UCSD-AML1 (cell line): ENCODE measurements around the gene SSBP4.

Experiments used
- DNase-seq: peaks from one replicate; lab custom pipeline; 2025; ENCODE audit not compliant: unreplicated experiment; lab: John Stamatoyannopoulos, UW

Gene SSBP4

GRCh38 chr19:18464646-18465045 lies 45.4 kb downstream of the SSBP4 start:
- peak; percentile 16 for DNase-seq

- no peak for DNase-seq
Observed at GRCh38 chr19:18465214-18465963, 46.2 kb downstream of the SSBP4 start.

GRCh38 chr19:18465964-18466339 lies 46.8 kb downstream of the SSBP4 start:
- no peak for DNase-seq

GRCh38 chr19:18466354-18466753 lies 47.2 kb downstream of the SSBP4 start:
- no peak for DNase-seq

- DNase-seq: no peak
Observed at GRCh38 chr19:18467978-18468377, 48.8 kb downstream of the SSBP4 start.

- DNase-seq: no peak
Observed at GRCh38 chr19:18468517-18468916, 49.3 kb downstream of the SSBP4 start.

- DNase-seq: peak; percentile 54
Observed at GRCh38 chr19:18469069-18469846, 50.1 kb downstream of the SSBP4 start.

GRCh38 chr19:18470787-18471186 lies 51.6 kb downstream of the SSBP4 start:
- no peak for DNase-seq

GRCh38 chr19:18473003-18473705 lies 54.0 kb downstream of the SSBP4 start:
- no peak for DNase-seq

GRCh38 chr19:18473706-18474087 lies 54.5 kb downstream of the SSBP4 start:
- DNase-seq: no peak

GRCh38 chr19:18474366-18474887 lies 55.2 kb downstream of the SSBP4 start:
- DNase-seq: no peak

- no peak for DNase-seq
Observed at GRCh38 chr19:18475004-18475453, 55.8 kb downstream of the SSBP4 start.

GRCh38 chr19:18475762-18476331 lies 56.6 kb downstream of the SSBP4 start:
- DNase-seq: no peak

GRCh38 chr19:18476507-18477041 lies 57.4 kb downstream of the SSBP4 start:
- no peak for DNase-seq

- no peak for DNase-seq
Observed at GRCh38 chr19:18477042-18477779, 58.0 kb downstream of the SSBP4 start.

GRCh38 chr19:18477974-18478373 lies 58.8 kb downstream of the SSBP4 start:
- DNase-seq: no peak

- DNase-seq: peak; percentile 71
Observed at GRCh38 chr19:18478545-18479311, 59.5 kb downstream of the SSBP4 start.

GRCh38 chr19:18480006-18480691 lies 61.0 kb downstream of the SSBP4 start:
- DNase-seq: no peak
